Osteocyte (in vitro differentiated cells): ENCODE measurements around the gene PLG. TPM values are rescaled to one million over a fixed set of nuclear protein-coding genes. Genes with fewer than 3 reads are reported as not detected.
"Not testable (repeated sequence)": the region's sequence is repeated elsewhere in the genome, so short reads cannot be mapped to it uniquely, and the experiment has no call there.

Experiments used
- DNase-seq: peaks from one replicate; pipeline ENCODE4 v3.0.0; 2021; ENCODE audit warnings: mixed read lengths; ENCODE audit not compliant: unreplicated experiment; ENCODE audit errors: extremely low spot score
- H3K27ac Mint-ChIP-seq: one replicate; pipeline ENCODE4 v1.8.0; 2021; ENCODE audit warnings: mild to moderate bottlenecking, mixed read lengths; ENCODE audit not compliant: unreplicated experiment
- H3K27me3 Mint-ChIP-seq: one replicate; pipeline ENCODE4 v1.8.0; 2021; ENCODE audit warnings: mixed read lengths; ENCODE audit not compliant: unreplicated experiment
- H3K36me3 Mint-ChIP-seq: one replicate; pipeline ENCODE4 v1.8.0; 2021; ENCODE audit warnings: mixed read lengths; ENCODE audit not compliant: unreplicated experiment
- H3K4me1 Mint-ChIP-seq: one replicate; pipeline ENCODE4 v1.8.0; 2021; ENCODE audit warnings: mixed read lengths; ENCODE audit not compliant: unreplicated experiment
- H3K4me3 Mint-ChIP-seq: one replicate; pipeline ENCODE4 v1.8.0; 2021; ENCODE audit warnings: mild to moderate bottlenecking, moderate library complexity, mixed read lengths; ENCODE audit not compliant: unreplicated experiment
- H3K9me3 Mint-ChIP-seq: one replicate; pipeline ENCODE4 v1.8.0; 2021; ENCODE audit warnings: mixed read lengths; ENCODE audit not compliant: unreplicated experiment
- total RNA-seq: library from RNA; stranded (reverse); gene quantifications from 2 replicates; pipeline ENCODE4 v1.2.1, GENCODE V29; 2021
- TF ChIP-seq, protein P1 (sequence below): fragments of 200-600 bp; sonication (generic); IDR thresholded peaks from 2 replicates; pipeline ENCODE4 v1.5.0; 2021; ENCODE audit warnings: antibody characterized with exemption, mild to moderate bottlenecking, moderate library complexity

Gene PLG
- total RNA-seq, 1 donor from 2014 or later: not detected

DNA sequence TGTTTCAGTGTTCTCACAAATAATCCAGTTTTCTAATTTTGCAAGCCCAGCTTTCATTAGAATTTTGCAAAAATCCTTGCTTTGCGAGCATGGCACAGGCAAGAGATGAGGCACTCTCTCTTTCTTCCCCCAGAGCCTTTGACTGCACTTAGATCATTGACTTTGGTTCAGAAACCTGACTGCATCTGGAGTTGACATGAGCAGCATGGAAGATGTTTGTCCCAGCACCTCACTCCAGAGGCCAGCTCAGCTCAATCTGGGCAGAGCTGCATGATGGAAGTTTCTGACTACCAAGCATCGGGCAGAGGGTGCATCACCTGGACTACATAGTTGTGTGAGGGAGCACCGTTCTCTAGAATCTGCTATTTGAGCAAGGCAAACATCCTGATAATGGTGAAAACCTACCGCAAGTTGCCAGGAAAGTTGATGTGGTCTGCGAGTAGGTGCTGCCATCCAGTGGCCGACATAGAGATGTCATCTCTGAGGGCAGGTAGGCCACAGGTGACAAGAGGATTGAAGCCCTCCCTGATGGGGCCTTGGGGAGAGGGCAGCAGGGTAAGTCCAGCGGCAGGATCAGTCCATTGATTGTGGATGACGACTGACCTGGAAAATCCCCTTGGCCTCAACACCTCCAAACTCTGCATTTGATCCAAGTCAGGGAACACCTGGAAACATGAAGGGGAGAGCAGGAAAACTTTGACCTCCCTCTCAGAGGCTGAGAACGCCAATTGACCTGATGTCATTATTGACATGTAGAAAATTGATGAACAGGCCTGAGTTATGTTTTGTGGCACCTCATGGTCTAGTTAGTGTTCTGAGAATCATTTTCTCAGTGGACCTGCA lies 34.2 kb upstream of the PLG start:
- TF ChIP-seq, protein P1, sequence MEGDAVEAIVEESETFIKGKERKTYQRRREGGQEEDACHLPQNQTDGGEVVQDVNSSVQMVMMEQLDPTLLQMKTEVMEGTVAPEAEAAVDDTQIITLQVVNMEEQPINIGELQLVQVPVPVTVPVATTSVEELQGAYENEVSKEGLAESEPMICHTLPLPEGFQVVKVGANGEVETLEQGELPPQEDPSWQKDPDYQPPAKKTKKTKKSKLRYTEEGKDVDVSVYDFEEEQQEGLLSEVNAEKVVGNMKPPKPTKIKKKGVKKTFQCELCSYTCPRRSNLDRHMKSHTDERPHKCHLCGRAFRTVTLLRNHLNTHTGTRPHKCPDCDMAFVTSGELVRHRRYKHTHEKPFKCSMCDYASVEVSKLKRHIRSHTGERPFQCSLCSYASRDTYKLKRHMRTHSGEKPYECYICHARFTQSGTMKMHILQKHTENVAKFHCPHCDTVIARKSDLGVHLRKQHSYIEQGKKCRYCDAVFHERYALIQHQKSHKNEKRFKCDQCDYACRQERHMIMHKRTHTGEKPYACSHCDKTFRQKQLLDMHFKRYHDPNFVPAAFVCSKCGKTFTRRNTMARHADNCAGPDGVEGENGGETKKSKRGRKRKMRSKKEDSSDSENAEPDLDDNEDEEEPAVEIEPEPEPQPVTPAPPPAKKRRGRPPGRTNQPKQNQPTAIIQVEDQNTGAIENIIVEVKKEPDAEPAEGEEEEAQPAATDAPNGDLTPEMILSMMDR: peak; percentile 9
- Mint-ChIP-seq H3K4me1 (no peaks in the 10 kb centered on the region), H3K27ac (no peak overlapping the region), H3K9me3 (peaks cover 26% of the 10 kb centered on the region), H3K36me3 (no peaks in the 10 kb centered on the region), H3K27me3 (no peaks in the 10 kb centered on the region), H3K4me3 (no peak overlapping the region)
- DNase-seq: no peak

DNA sequence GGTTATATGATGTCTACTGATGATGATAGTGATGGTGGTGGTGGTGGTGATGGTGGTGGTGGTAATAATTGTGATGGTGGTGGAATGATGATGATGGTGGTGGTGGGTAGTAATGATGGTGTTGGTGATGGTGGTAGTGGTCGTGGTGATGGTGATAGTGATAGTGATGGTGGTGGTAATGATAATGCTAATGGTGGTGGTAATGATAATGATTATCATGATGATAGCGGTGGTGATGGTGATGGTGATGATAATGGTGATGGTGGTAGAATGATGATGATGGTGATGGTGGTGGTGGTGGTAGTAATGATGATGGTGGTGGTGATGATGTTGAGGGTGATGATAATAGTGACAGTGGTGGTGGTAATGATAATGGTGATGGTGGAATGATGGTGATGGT lies 33.5 kb upstream of the PLG start:
- TF ChIP-seq, protein P1: no peak
- no peak overlapping the region for H3K4me3 Mint-ChIP-seq
- H3K4me1 Mint-ChIP-seq: no peaks in the 10 kb centered on the region
- no peak overlapping the region for H3K27ac Mint-ChIP-seq
- no peaks in the 10 kb centered on the region for H3K36me3 Mint-ChIP-seq
- DNase-seq: no peak
- no peaks in the 10 kb centered on the region for H3K27me3 Mint-ChIP-seq
- H3K9me3 Mint-ChIP-seq: peaks cover 28% of the 10 kb centered on the region

DNA sequence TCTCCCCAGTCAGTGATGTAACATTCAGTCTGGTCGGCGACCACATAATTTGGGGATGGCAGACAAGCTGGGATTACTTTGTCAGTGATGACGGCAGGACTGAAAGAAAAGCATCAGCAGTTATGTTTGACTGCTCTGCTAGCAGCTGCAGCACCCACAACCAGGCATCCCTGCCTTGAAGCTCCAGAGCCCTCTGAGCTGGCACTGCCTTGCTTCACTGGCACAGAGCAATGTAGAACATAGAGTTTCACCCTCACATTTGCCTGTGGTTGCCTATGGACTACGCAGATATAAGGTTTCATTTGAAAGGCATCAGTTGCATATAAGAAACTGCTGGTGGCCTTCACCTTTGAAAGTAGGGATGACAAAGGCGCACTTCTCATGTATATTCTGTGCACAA lies 25.6 kb upstream of the PLG start:
- H3K4me3 Mint-ChIP-seq, DNase-seq, H3K27ac Mint-ChIP-seq, H3K27me3 Mint-ChIP-seq, H3K36me3 Mint-ChIP-seq, H3K4me1 Mint-ChIP-seq: not testable (repeated sequence)
- H3K9me3 Mint-ChIP-seq: peaks cover 33% of the 10 kb centered on the region

DNA sequence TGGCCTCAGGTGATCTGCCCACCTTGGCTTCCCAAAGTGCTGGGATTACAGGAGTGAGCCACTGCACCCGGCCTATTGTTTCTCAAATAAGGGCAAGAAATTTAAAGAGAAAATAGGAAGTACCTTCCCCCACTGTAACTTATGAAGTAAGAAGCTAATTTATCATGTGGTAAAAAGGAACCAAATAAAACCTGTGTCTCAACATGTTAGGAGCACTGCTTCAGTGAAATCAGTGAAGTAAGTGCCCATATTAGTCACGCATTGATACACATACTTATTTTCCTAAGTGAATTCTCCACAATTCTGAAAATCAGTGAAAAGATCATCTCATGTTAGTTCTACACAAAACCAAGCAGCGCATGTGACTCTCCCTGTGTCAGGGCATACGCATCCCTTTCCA lies 23.8 kb upstream of the PLG start:
- no peak overlapping the region for H3K27ac Mint-ChIP-seq
- H3K4me1 Mint-ChIP-seq: no peaks in the 10 kb centered on the region
- no peaks in the 10 kb centered on the region for H3K27me3 Mint-ChIP-seq
- TF ChIP-seq, protein P1: no peak
- DNase-seq: no peak
- H3K9me3 Mint-ChIP-seq: peaks cover 17% of the 10 kb centered on the region
- H3K4me3 Mint-ChIP-seq: no peak overlapping the region
- H3K36me3 Mint-ChIP-seq: no peaks in the 10 kb centered on the region

DNA sequence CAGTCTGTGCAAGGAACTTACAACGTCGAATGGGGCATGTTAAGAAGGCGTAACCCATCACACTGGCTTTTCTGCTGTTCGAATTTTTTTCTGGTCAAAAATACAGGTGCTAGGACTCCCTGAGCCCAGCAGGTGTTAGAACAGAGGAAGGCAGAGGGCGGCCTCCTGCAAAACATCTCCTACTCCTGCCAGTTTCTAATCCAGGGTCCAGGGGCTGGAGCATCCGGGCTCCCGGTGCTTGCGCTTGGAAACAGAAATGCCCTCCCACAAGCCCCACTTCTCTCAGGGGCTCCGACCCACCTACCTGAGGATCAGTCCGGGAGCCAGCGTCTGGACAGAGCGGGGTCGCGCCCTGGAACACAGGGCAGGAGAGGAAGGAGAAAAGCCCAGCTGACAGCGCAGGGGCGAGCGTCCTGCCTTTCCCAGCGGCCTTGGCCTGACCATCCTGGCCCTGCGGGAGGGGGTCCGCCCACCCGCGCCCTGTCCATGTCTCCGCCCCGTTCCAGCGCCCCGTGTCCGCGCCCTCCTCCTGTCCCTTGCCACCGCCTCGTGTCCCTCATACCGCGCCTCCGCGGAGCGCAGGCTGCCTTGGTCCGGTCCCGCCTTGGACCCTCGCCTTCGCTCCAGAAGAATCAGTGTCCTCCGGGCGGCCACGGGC lies 23.2 kb upstream of the PLG start:
- TF ChIP-seq, protein P1: no peak
- Mint-ChIP-seq H3K9me3 (peaks cover 12% of the 10 kb centered on the region), H3K27me3 (no peaks in the 10 kb centered on the region), H3K27ac (no peak overlapping the region), H3K4me1 (no peaks in the 10 kb centered on the region), H3K36me3 (no peaks in the 10 kb centered on the region), H3K4me3 (no peak overlapping the region)
- no peak for DNase-seq
